PFSK-1 (cell line): ENCODE data around the gene APOM.

Source experiments
- FOXP2 ChIP-seq: optimal IDR thresholded peaks from 2 replicates; pipeline ENCODE3; 2011; ENCODE audit warnings: borderline replicate concordance, control low read depth, inconsistent platforms; ENCODE audit not compliant: insufficient read depth; ENCODE audit errors: extremely low read length, extremely low read depth
- POLR2AphosphoS5 ChIP-seq: IDR thresholded peaks from 2 replicates; pipeline ENCODE4 v1.6.1; 2012; ENCODE audit warnings: low read depth, mild to moderate bottlenecking, control low read depth, low read length, moderate library complexity
- REST ChIP-seq, 2 experiments: IDR thresholded peaks; 2 replicates each; pipeline versions ENCODE4 v1.6.1 to v1.8.0; 2011 to 2012; ENCODE audit warnings: low read depth in 2 of 2, low read length in 2 of 2, control low read depth in 1 of 2, inconsistent platforms in 1 of 2, mild to moderate bottlenecking in 1 of 2, moderate library complexity in 1 of 2; ENCODE audit not compliant: insufficient read depth in 1 of 2
- SIN3A ChIP-seq: IDR thresholded peaks from 2 replicates; pipeline ENCODE4 v1.6.1; 2012; ENCODE audit warnings: mild to moderate bottlenecking, low read length, moderate library complexity, borderline replicate concordance; ENCODE audit not compliant: insufficient read depth
- TAF1 ChIP-seq: IDR thresholded peaks from 2 replicates; pipeline ENCODE4 v1.6.1; 2012; ENCODE audit warnings: low read length, control low read depth, borderline replicate concordance; ENCODE audit not compliant: insufficient read depth

The APOM gene

GRCh38 chr6:31680226-31681134 is 24.8 kb downstream of the APOM start, which contains the start of gene LY6G5C:
Gene LY6G5C, minus strand, starts transcription at chr6:31681067. Its CDS starts 694 bp downstream, at chr6:31680373.
- TF ChIP-seq FOXP2 (no peak), POLR2AphosphoS5 (no peak), REST (IDR thresholded peaks at IDR 0.05; ENCODE audit: insufficient read depth in 1 of 2, low read depth in 2 of 2, low read length in 2 of 2) (no peak), TAF1 (no peak), SIN3A (peak; percentile 48; the same call in 1 of the 2 replicates)

- TF ChIP-seq FOXP2 (no peak), SIN3A (no peak), POLR2AphosphoS5 (no peak), TAF1 (no peak), REST (IDR thresholded peaks at IDR 0.05; ENCODE audit: insufficient read depth in 1 of 2, low read depth in 2 of 2, low read length in 2 of 2) (no peak)
Measured at GRCh38 chr6:31681135-31681671, 25.5 kb downstream of the APOM start.

GRCh38 chr6:31683591-31683990 is 27.9 kb downstream of the APOM start:
- TF ChIP-seq FOXP2 (no peak), TAF1 (no peak), REST (IDR thresholded peaks at IDR 0.05; ENCODE audit: insufficient read depth in 1 of 2, low read depth in 2 of 2, low read length in 2 of 2) (no peak), SIN3A (no peak), POLR2AphosphoS5 (no peak)

- TF ChIP-seq POLR2AphosphoS5: no peak
- no peak for TF ChIP-seq REST (IDR thresholded peaks at IDR 0.05; ENCODE audit: insufficient read depth in 1 of 2, low read depth in 2 of 2, low read length in 2 of 2)
- no peak for TF ChIP-seq FOXP2
- no peak for TF ChIP-seq TAF1
- no peak for TF ChIP-seq SIN3A
Measured at GRCh38 chr6:31686483-31686882, 30.8 kb downstream of the APOM start.
